ENCODE data around the gene SCG5. TPM values are rescaled to one million over a fixed set of nuclear protein-coding genes. Genes with fewer than 3 reads are reported as not detected.

SCG5 gene
- total and polyA plus RNA-seq, 4 donors: 0.77 to 4.9 (median 0.96) TPM

DNA sequence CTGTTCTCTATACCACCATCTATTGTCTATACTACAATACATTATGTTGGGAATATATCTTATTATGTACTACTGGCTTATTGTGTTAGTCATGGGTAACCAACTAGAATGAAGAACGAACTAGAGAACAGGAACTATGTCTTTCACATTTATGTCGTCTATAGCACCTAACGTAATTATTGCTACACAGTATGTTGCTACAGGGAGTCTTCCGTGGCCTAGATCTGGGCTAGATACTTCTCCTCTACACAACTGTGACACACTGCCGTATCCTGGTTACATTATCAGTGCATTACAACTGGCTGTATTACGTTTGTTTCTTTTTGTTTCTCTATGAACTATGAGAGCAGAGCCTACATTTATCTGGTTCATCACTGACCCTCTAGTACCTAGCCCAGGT lies 34.0 kb downstream of the SCG5 start:
- 35 to 54% methylated on average over 6 of the region's 6 CpGs for WGBS, 2 donors
- Histone ChIP-seq H3K27me3 (ENCODE audit: control insufficient read depth in 3 of 3, insufficient read depth in 3 of 3, low read length in 2 of 3) (no peaks in the 10 kb centered on the region), H3K4me1 (ENCODE audit: control insufficient read depth in 5 of 5, insufficient read depth in 5 of 5, low read length in 5 of 5) (no peaks in the 10 kb centered on the region), H3K4me3 (no peak overlapping the region), H3K27ac (ENCODE audit: low read depth in 1 of 2, low read length in 1 of 2) (no peak overlapping the region), H3K36me3 (ENCODE audit: control insufficient read depth in 4 of 4, insufficient read depth in 4 of 4, low read length in 4 of 4) (no peaks in the 10 kb centered on the region), H3K9ac (ENCODE audit: insufficient read depth in 1 of 2, low read length in 2 of 2) (no peak overlapping the region), H3K9me3 (ENCODE audit: control insufficient read depth in 4 of 4, insufficient read depth in 3 of 4, low read length in 3 of 4) (no peaks in the 10 kb centered on the region)
- ATAC-seq (ENCODE audit: insufficient read depth, low FRiP score): no peak
- no peak for DNase-seq
- TF ChIP-seq, protein P1, sequence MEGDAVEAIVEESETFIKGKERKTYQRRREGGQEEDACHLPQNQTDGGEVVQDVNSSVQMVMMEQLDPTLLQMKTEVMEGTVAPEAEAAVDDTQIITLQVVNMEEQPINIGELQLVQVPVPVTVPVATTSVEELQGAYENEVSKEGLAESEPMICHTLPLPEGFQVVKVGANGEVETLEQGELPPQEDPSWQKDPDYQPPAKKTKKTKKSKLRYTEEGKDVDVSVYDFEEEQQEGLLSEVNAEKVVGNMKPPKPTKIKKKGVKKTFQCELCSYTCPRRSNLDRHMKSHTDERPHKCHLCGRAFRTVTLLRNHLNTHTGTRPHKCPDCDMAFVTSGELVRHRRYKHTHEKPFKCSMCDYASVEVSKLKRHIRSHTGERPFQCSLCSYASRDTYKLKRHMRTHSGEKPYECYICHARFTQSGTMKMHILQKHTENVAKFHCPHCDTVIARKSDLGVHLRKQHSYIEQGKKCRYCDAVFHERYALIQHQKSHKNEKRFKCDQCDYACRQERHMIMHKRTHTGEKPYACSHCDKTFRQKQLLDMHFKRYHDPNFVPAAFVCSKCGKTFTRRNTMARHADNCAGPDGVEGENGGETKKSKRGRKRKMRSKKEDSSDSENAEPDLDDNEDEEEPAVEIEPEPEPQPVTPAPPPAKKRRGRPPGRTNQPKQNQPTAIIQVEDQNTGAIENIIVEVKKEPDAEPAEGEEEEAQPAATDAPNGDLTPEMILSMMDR (IDR thresholded peaks at IDR 0.05; ENCODE audit: control extremely low read depth, extremely low read depth): no peak

GRCh38 chr15:32676169-32676568 lies 34.7 kb downstream of the SCG5 start:
- H3K9ac ChIP-seq (ENCODE audit: insufficient read depth in 1 of 2, low read length in 2 of 2): no peak overlapping the region
- TF ChIP-seq, protein P1 (IDR thresholded peaks at IDR 0.05; ENCODE audit: control extremely low read depth, extremely low read depth): no peak
- WGBS, 2 donors: 67 to 85% methylated on average over 2 of the region's 2 CpGs
- no peaks in the 10 kb centered on the region for H3K9me3 ChIP-seq (ENCODE audit: control insufficient read depth in 4 of 4, insufficient read depth in 3 of 4, low read length in 3 of 4)
- DNase-seq (no peak), ATAC-seq (ENCODE audit: insufficient read depth, low FRiP score) (no peak)
- H3K27me3 ChIP-seq (ENCODE audit: control insufficient read depth in 3 of 3, insufficient read depth in 3 of 3, low read length in 2 of 3): no peaks in the 10 kb centered on the region
- H3K4me3 ChIP-seq: no peak overlapping the region
- no peak overlapping the region for H3K27ac ChIP-seq (ENCODE audit: low read depth in 1 of 2, low read length in 1 of 2)
- H3K4me1 ChIP-seq (ENCODE audit: control insufficient read depth in 5 of 5, insufficient read depth in 5 of 5, low read length in 5 of 5): no peaks in the 10 kb centered on the region
- H3K36me3 ChIP-seq (ENCODE audit: control insufficient read depth in 4 of 4, insufficient read depth in 4 of 4, low read length in 4 of 4): no peaks in the 10 kb centered on the region

DNA sequence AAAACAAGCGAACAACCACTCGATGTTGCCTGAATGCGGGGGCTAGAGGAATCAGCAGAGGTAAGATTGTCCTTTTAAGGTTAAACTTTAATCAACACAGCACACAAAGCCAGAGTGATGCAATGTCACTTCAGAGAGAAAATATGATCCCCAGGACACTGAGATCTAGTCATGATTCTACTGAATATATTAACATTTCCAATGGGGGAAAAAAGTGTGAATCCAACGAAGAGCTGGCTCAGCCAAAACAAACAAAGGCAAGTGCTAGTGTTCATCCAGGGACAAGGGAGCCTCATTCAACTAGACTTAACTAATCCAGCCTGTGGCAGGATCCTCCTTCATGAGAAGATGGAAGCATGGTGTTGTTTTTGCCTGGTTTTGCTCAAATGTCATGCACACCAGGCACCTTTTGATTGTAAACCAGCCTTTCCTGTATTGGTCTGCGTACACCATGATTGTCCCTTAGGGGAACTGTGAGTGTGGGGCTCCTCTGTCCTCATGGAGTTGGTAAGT lies 35.8 kb downstream of the SCG5 start:
- ATAC-seq (ENCODE audit: insufficient read depth, low FRiP score): no peak
- Histone ChIP-seq H3K27ac (ENCODE audit: low read depth in 1 of 2, low read length in 1 of 2) (no peak overlapping the region), H3K9ac (ENCODE audit: insufficient read depth in 1 of 2, low read length in 2 of 2) (no peak overlapping the region), H3K9me3 (ENCODE audit: control insufficient read depth in 4 of 4, insufficient read depth in 3 of 4, low read length in 3 of 4) (no peaks in the 10 kb centered on the region), H3K27me3 (ENCODE audit: control insufficient read depth in 3 of 3, insufficient read depth in 3 of 3, low read length in 2 of 3) (no peaks in the 10 kb centered on the region), H3K4me1 (ENCODE audit: control insufficient read depth in 5 of 5, insufficient read depth in 5 of 5, low read length in 5 of 5) (no peaks in the 10 kb centered on the region), H3K4me3 (no peak overlapping the region), H3K36me3 (ENCODE audit: control insufficient read depth in 4 of 4, insufficient read depth in 4 of 4, low read length in 4 of 4) (no peaks in the 10 kb centered on the region)
- TF ChIP-seq, protein P1 (IDR thresholded peaks at IDR 0.05; ENCODE audit: control extremely low read depth, extremely low read depth): no peak
- WGBS, 2 donors: 67 to 83% methylated on average over 5 of the region's 5 CpGs
- no peak for DNase-seq

- no peak overlapping the region for H3K27ac ChIP-seq (ENCODE audit: low read depth in 1 of 2, low read length in 1 of 2)
- DNase-seq: no peak
- no peak for ATAC-seq (ENCODE audit: insufficient read depth, low FRiP score)
- no peak overlapping the region for H3K4me3 ChIP-seq
- no peaks in the 10 kb centered on the region for H3K36me3 ChIP-seq (ENCODE audit: control insufficient read depth in 4 of 4, insufficient read depth in 4 of 4, low read length in 4 of 4)
- H3K4me1 ChIP-seq (ENCODE audit: control insufficient read depth in 5 of 5, insufficient read depth in 5 of 5, low read length in 5 of 5): no peaks in the 10 kb centered on the region
- WGBS, 2 donors: 98% methylated on average over 4 of the region's 4 CpGs
- no peak overlapping the region for H3K9ac ChIP-seq (ENCODE audit: insufficient read depth in 1 of 2, low read length in 2 of 2)
- no peaks in the 10 kb centered on the region for H3K9me3 ChIP-seq (ENCODE audit: control insufficient read depth in 4 of 4, insufficient read depth in 3 of 4, low read length in 3 of 4)
- H3K27me3 ChIP-seq (ENCODE audit: control insufficient read depth in 3 of 3, insufficient read depth in 3 of 3, low read length in 2 of 3): no peaks in the 10 kb centered on the region
- TF ChIP-seq, protein P1 (IDR thresholded peaks at IDR 0.05; ENCODE audit: control extremely low read depth, extremely low read depth): no peak
These were observed 37.8 kb downstream of the SCG5 start for GRCh38 chr15:32679298-32679690.
